GM21723 (cell line): ENCODE measurements around the gene FKBP5.
A peak's percentile ranks its signal among the peaks of the same experiment; 100 is the strongest.
"Not testable (repeated sequence)": the region's sequence is repeated elsewhere in the genome, so short reads cannot be mapped to it uniquely, and the experiment has no call there.

Experiments
- ATAC-seq: cut with Tn5 transposase; IDR thresholded peaks from one replicate; pipeline ENCODE4 v1.9.1; 2021; ENCODE audit warnings: mild to moderate bottlenecking, moderate library complexity; ENCODE audit not compliant: unreplicated experiment

The FKBP5 gene

GRCh38 chr6:35691027-35691824 is 2.5 kb upstream of the FKBP5 start:
- no peak for ATAC-seq

DNA sequence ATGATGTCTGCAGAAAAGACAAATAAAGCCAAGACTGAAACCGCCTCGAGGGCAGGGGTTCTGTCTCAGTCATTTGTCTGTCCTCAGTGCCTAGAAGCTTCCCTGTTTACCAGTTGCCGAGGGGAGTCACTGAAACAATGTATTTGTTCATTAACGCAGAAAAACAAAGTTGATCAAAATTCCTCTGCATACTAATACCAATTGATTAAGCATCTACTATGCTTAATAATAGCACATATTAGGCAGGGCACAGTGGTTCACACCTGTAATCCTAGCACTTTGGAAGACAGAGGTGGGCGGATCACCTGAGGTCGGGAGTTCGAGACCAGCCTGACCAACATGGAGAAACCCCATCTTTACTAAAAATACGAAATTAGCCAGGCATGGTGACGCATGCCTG is 1.8 kb upstream of the FKBP5 start:
- no peak for ATAC-seq

- not testable (repeated sequence) for ATAC-seq
Measured at GRCh38 chr6:35690006-35690405, 1.3 kb upstream of the FKBP5 start.

- peak; percentile 52 for ATAC-seq
Measured at GRCh38 chr6:35687658-35688604, 784 bp downstream of the FKBP5 start.

- ATAC-seq: no peak
Measured at GRCh38 chr6:35686873-35687555, 1.7 kb downstream of the FKBP5 start.

- no peak for ATAC-seq
Measured at GRCh38 chr6:35686436-35686835, 2.3 kb downstream of the FKBP5 start.

DNA sequence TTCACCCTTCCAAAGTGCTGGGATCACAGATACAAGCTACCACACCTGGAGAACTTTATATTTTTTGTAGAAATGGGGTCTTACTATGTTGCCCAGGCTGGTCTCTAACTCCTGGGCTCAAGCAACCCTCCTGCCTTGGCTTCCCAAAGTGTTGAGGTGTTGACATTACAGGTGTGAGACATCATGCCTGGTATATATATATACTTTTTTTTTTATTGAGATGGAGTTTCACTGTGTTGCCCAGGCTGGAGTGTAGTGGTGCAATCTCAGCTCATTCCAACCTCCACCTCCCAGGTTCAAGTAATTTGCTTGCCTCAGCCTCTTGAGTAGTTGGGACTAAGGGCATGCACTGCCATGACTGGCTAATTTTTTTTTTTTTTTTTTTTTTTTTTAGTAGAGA is 5.4 kb downstream of the FKBP5 start:
- no peak for ATAC-seq

DNA sequence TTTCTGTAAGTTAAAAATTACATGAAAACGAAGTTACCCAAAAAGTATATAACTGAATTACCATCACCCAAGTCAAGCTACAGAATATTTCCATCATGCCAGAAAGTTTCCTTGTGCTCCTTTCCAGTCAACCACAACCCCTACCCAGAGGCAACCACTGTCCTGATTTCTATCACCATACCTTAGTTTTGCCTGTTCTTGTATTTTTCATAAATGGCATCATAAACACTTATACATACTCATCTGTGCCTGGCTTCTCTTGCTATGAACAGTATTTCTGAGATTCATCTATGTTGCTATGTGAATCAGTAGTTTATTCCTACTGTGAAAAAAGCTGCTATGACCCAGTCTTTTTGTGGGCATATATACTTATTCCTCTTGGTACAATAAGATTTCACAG is 7.4 kb downstream of the FKBP5 start:
- no peak for ATAC-seq

- ATAC-seq: no peak
Measured at GRCh38 chr6:35679399-35679798, 9.3 kb downstream of the FKBP5 start.

DNA sequence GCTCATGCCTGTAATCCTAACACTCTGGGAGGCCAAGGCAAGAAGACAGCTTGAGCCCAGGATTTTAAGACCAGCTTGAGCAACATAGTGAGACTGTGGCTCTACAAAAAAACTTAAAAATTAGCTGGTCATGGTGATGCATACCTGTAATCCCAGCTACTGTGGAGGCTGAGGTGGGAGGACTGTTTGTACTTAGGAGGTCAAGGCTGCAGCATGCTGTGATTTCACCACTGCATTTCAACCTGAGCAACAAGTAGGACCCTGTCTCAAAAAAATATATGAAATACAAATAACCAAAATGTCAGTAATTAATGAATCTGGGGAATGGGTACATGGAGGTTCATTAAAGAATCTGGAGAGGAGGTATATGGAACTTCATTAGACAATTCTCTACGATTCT is 9.9 kb downstream of the FKBP5 start:
- no peak for ATAC-seq

DNA sequence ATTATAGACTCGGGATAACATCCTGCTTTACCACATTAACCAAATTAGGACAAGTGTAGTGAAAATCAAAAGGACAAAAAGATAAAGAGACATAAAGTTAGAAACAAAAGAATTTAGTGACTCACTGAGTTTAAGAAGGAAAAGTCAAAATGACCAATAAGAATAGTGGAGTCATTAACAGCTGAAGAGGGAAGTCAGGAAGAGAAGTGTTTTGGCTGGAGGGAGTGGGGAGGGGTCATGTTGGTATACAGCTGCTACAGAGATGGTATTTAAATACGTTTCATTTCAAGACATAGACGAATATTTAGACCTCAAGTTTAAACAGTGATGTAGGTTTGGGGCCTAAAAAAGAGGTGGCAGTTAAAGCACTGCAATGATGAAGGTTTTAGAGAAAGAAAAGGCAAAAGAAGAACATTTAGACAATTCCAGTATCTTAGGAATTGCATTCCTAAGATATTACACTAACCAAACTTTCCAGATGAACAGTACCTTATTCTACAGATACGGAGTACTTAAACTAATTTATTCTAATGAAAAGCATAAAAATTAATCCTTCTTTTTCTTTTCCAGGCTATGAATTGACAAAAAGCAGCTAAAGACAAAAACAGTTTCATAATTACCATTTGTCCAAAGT is 10.6 kb downstream of the FKBP5 start:
- no peak for ATAC-seq

DNA sequence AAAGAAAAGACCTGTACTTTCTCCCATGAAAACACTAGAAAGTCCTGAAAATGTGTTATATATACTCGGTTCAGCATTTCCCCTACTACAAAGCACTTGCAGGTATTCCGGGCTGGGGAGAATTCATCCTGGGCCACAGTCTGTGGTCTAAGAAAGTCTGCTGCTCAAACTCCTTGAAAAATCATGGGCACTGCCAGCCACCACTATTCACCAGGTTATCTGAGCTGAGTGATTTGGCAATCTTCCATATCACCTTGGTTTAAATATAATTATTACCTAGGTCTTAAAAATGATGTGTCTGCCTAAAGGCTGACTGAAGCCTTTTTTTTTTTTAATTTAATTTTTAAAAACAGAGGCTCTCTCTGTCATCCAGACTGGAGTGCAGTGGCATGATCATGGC is 11.3 kb downstream of the FKBP5 start:
- ATAC-seq: no peak

- no peak for ATAC-seq
Measured at GRCh38 chr6:35675871-35676459, 12.8 kb downstream of the FKBP5 start.

GRCh38 chr6:35674594-35674993 is 14.1 kb downstream of the FKBP5 start:
- no peak for ATAC-seq

DNA sequence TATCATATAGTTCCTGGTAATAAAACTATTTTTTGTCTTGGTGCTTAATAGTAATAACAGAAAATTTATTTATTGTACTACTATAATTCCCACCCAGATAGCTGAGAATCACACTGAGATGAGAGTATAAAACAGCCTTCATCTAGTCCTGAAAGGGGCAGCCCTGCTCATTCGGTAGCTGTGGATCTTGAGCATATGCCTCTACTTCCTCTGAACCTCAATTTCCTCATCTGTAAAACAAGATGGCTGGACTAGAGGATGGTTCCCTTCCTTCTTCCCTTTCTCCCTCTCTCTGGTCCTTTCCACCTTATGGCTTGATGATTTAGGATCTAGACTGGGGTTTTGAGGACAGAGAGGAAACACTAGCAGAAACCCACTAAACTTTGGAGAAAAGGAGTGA is 15.0 kb downstream of the FKBP5 start:
- no peak for ATAC-seq

DNA sequence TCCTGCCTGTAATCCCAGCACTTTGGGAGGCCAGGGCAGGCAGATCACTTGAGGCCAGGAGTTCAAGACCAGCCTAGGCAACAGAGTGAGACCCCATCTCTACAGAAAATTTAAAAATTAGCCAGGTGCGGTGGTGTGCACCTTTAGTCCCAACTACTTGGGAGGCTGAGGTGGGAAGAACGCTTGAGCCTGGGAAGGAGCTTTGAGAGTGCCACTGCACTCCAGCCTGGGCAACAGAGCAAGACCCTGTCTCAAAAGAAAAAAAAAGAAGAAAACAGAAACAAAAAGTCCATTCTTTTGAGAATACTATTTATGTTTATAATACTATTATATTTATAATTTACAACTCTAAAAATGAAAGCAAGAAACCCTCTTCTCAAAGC is 15.4 kb downstream of the FKBP5 start:
- ATAC-seq: not testable (repeated sequence)

GRCh38 chr6:35670453-35670852 is 18.3 kb downstream of the FKBP5 start:
- not testable (repeated sequence) for ATAC-seq

DNA sequence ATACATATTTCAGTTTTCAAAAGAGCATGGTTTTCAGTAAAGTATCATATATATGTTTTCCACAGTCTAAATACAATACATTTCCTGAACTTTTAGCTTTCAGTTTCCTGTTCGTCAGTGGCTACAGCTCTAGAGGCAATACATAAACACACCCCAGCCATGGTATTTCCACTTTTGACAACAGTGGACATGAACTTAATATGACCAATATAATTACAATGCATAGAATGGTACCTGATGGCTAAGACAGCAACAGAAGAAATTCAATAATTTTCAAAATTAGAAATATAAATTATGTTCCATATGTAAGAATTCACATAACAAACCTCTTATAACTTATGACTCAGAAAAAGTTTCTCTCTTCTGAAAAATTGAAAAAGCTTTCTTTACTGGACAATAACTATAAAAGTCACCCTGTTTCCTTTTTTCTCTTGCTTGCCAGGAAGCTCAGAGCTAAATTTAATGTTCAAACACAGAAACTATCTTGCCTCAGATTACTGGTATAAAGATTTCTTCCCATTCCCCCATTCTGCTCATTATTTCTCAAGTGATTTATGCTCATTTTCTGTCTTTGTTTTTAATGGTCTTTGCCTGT is 19.2 kb downstream of the FKBP5 start:
- ATAC-seq: peak; percentile 44

GRCh38 chr6:35668744-35669450 is 19.8 kb downstream of the FKBP5 start:
- ATAC-seq: no peak

- ATAC-seq: no peak
Measured at GRCh38 chr6:35668096-35668495, 20.6 kb downstream of the FKBP5 start.
